GM12865 (cell line): Measurements from ENCODE around the gene MCOLN1.

Source experiments
- DNase-seq: peaks from one replicate; pipeline ENCODE4 v3.0.0; 2010; ENCODE audit warnings: low read depth
- H3K4me3 ChIP-seq: 2 replicates; pipeline ENCODE4 v1.5.1; 2011; ENCODE audit warnings: mild to moderate bottlenecking, low read depth, low read length, control low read depth
- CTCF ChIP-seq: IDR thresholded peaks from 2 replicates; pipeline ENCODE4 v1.5.1; 2011; ENCODE audit warnings: low read length, control low read depth, low read depth, inconsistent platforms; ENCODE audit not compliant: insufficient read depth; ENCODE audit errors: missing control alignments

The MCOLN1 gene

GRCh38 chr19:7558667-7559066 lies 36.2 kb downstream of the MCOLN1 start:
- H3K4me3 ChIP-seq = no peak overlapping the region
- TF ChIP-seq CTCF = no peak
- no peak for DNase-seq

- TF ChIP-seq CTCF = no peak
- no peak overlapping the region for H3K4me3 ChIP-seq
- no peak for DNase-seq
These were observed 36.7 kb downstream of the MCOLN1 start for GRCh38 chr19:7559102-7559501.

GRCh38 chr19:7560255-7560654 lies 37.8 kb downstream of the MCOLN1 start:
- no peak for DNase-seq
- no peak overlapping the region for H3K4me3 ChIP-seq
- no peak for TF ChIP-seq CTCF

- H3K4me3 ChIP-seq = no peak overlapping the region
- no peak for DNase-seq
- no peak for TF ChIP-seq CTCF
These were observed 38.9 kb downstream of the MCOLN1 start for GRCh38 chr19:7561325-7561724.

- TF ChIP-seq CTCF = no peak
- no peak for DNase-seq
- no peak overlapping the region for H3K4me3 ChIP-seq
These were observed 40.4 kb downstream of the MCOLN1 start for GRCh38 chr19:7562646-7563393.

GRCh38 chr19:7564866-7565265 lies 42.4 kb downstream of the MCOLN1 start:
- TF ChIP-seq CTCF = no peak
- no peak for DNase-seq
- no peak overlapping the region for H3K4me3 ChIP-seq

- no peak for TF ChIP-seq CTCF
- DNase-seq = no peak
- H3K4me3 ChIP-seq = no peak overlapping the region
These were observed 42.9 kb downstream of the MCOLN1 start for GRCh38 chr19:7565332-7565731.
